ENCODE measurements around the gene CACNA2D1. TPM values are rescaled to one million over a fixed set of nuclear protein-coding genes. Genes with fewer than 3 reads are reported as not detected.

The CACNA2D1 gene
- total and polyA plus RNA-seq, 4 donors = 1.1 to 33.4 (median 6.5) TPM

DNA sequence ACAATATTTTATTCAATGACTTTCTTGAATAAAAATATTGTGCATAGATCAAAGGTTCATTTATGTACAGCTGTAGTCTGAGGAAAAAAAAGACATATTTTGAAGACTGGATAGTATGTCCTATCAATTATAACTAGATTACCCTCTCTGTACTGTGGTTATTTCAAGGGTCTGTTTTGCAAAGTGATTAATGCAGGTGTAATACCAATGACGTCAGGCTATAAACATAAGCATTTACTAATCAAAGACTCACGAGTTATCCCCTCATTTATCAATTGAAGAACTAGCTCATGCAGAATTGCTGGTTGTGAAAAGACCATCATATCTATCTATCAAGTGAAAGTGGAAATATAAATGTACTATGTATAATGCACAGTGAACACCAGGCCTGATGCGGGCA, 460.2 kb downstream of the CACNA2D1 start:
- no peaks in the 10 kb centered on the region for H3K4me1 ChIP-seq (ENCODE audit: control insufficient read depth in 5 of 5, insufficient read depth in 5 of 5, low read length in 5 of 5)
- no peak for DNase-seq
- ATAC-seq (ENCODE audit: insufficient read depth, low FRiP score) = no peak
- no peak overlapping the region for H3K4me3 ChIP-seq
- TF ChIP-seq, protein P1, sequence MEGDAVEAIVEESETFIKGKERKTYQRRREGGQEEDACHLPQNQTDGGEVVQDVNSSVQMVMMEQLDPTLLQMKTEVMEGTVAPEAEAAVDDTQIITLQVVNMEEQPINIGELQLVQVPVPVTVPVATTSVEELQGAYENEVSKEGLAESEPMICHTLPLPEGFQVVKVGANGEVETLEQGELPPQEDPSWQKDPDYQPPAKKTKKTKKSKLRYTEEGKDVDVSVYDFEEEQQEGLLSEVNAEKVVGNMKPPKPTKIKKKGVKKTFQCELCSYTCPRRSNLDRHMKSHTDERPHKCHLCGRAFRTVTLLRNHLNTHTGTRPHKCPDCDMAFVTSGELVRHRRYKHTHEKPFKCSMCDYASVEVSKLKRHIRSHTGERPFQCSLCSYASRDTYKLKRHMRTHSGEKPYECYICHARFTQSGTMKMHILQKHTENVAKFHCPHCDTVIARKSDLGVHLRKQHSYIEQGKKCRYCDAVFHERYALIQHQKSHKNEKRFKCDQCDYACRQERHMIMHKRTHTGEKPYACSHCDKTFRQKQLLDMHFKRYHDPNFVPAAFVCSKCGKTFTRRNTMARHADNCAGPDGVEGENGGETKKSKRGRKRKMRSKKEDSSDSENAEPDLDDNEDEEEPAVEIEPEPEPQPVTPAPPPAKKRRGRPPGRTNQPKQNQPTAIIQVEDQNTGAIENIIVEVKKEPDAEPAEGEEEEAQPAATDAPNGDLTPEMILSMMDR (IDR thresholded peaks at IDR 0.05; ENCODE audit: control extremely low read depth, extremely low read depth) = no peak
- peaks cover 0 to 2% (median 0%) of the 10 kb centered on the region in 4 donors for H3K9me3 ChIP-seq (ENCODE audit: control insufficient read depth in 4 of 4, insufficient read depth in 3 of 4, low read length in 3 of 4)
- no peak overlapping the region for H3K9ac ChIP-seq (ENCODE audit: insufficient read depth in 1 of 2, low read length in 2 of 2)
- no peak overlapping the region for H3K27ac ChIP-seq (ENCODE audit: low read depth in 1 of 2, low read length in 1 of 2)
- H3K36me3 ChIP-seq (ENCODE audit: control insufficient read depth in 4 of 4, insufficient read depth in 4 of 4, low read length in 4 of 4) = peaks cover 0 to 5% (median 3%) of the 10 kb centered on the region in 4 donors
- WGBS, 2 donors = 78 to 90% methylated on average over 3 of the region's 3 CpGs
- H3K27me3 ChIP-seq (ENCODE audit: control insufficient read depth in 3 of 3, insufficient read depth in 3 of 3, low read length in 2 of 3) = no peaks in the 10 kb centered on the region

GRCh38 chr7:81973117-81973516, 470.5 kb downstream of the CACNA2D1 start:
- Histone ChIP-seq H3K4me3 (no peak overlapping the region), H3K9me3 (ENCODE audit: control insufficient read depth in 4 of 4, insufficient read depth in 3 of 4, low read length in 3 of 4) (no peaks in the 10 kb centered on the region), H3K36me3 (ENCODE audit: control insufficient read depth in 4 of 4, insufficient read depth in 4 of 4, low read length in 4 of 4) (no peaks in the 10 kb centered on the region), H3K27me3 (ENCODE audit: control insufficient read depth in 3 of 3, insufficient read depth in 3 of 3, low read length in 2 of 3) (no peaks in the 10 kb centered on the region), H3K4me1 (ENCODE audit: control insufficient read depth in 5 of 5, insufficient read depth in 5 of 5, low read length in 5 of 5) (peaks cover 0 to 19% (median 4%) of the 10 kb centered on the region in 5 donors), H3K9ac (ENCODE audit: insufficient read depth in 1 of 2, low read length in 2 of 2) (no peak overlapping the region), H3K27ac (ENCODE audit: low read depth in 1 of 2, low read length in 1 of 2) (no peak overlapping the region)
- TF ChIP-seq, protein P1 (IDR thresholded peaks at IDR 0.05; ENCODE audit: control extremely low read depth, extremely low read depth) = no peak
- no peak for ATAC-seq (ENCODE audit: insufficient read depth, low FRiP score)
- WGBS, 2 donors = 72 to 90% methylated on average over 2 of the region's 2 CpGs
- no peak for DNase-seq

DNA sequence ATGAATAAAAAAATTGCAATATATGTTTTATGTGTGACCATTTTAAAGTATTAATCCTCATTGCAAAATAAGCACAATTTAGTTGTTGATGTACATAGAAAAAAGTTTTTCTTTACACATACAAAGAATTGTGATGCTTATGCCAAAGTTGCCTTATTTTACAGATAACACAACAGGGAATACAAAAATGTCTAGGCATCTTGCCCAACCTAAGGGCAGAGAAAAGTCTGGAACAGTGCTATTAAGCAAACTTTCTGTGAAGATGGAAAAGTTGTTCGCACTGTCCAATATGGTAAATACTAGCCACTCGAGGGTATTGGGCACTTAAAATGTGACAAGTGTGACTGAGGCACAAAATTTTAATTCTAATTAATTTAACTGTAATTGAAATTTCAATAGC, 483.6 kb downstream of the CACNA2D1 start:
- Histone ChIP-seq H3K4me3 (no peak overlapping the region), H3K27ac (ENCODE audit: low read depth in 1 of 2, low read length in 1 of 2) (no peak overlapping the region), H3K27me3 (ENCODE audit: control insufficient read depth in 3 of 3, insufficient read depth in 3 of 3, low read length in 2 of 3) (no peaks in the 10 kb centered on the region), H3K36me3 (ENCODE audit: control insufficient read depth in 4 of 4, insufficient read depth in 4 of 4, low read length in 4 of 4) (peaks cover 0 to 8% (median 1%) of the 10 kb centered on the region in 4 donors), H3K4me1 (ENCODE audit: control insufficient read depth in 5 of 5, insufficient read depth in 5 of 5, low read length in 5 of 5) (peaks cover 0 to 6% (median 4%) of the 10 kb centered on the region in 5 donors), H3K9ac (ENCODE audit: insufficient read depth in 1 of 2, low read length in 2 of 2) (no peak overlapping the region), H3K9me3 (ENCODE audit: control insufficient read depth in 4 of 4, insufficient read depth in 3 of 4, low read length in 3 of 4) (no peaks in the 10 kb centered on the region)
- DNase-seq = peak in 2 of 3 donors; percentile 34 to 36
- TF ChIP-seq, protein P1 (IDR thresholded peaks at IDR 0.05; ENCODE audit: control extremely low read depth, extremely low read depth) = no peak
- 77 to 87% methylated on average over 2 of the region's 2 CpGs for WGBS, 2 donors
- ATAC-seq (ENCODE audit: insufficient read depth, low FRiP score) = no peak

GRCh38 chr7:81957517-81957916, 486.1 kb downstream of the CACNA2D1 start:
- peaks cover 0 to 2% (median under 1%) of the 10 kb centered on the region in 4 donors for H3K36me3 ChIP-seq (ENCODE audit: control insufficient read depth in 4 of 4, insufficient read depth in 4 of 4, low read length in 4 of 4)
- DNase-seq (no peak), ATAC-seq (ENCODE audit: insufficient read depth, low FRiP score) (no peak)
- no peaks in the 10 kb centered on the region for H3K27me3 ChIP-seq (ENCODE audit: control insufficient read depth in 3 of 3, insufficient read depth in 3 of 3, low read length in 2 of 3)
- peaks cover 0 to 6% (median 4%) of the 10 kb centered on the region in 5 donors for H3K4me1 ChIP-seq (ENCODE audit: control insufficient read depth in 5 of 5, insufficient read depth in 5 of 5, low read length in 5 of 5)
- TF ChIP-seq, protein P1 (IDR thresholded peaks at IDR 0.05; ENCODE audit: control extremely low read depth, extremely low read depth) = no peak
- H3K9me3 ChIP-seq (ENCODE audit: control insufficient read depth in 4 of 4, insufficient read depth in 3 of 4, low read length in 3 of 4) = no peaks in the 10 kb centered on the region
- H3K27ac ChIP-seq (ENCODE audit: low read depth in 1 of 2, low read length in 1 of 2) = no peak overlapping the region
- no peak overlapping the region for H3K9ac ChIP-seq (ENCODE audit: insufficient read depth in 1 of 2, low read length in 2 of 2)
- no peak overlapping the region for H3K4me3 ChIP-seq
- 78 to 89% methylated on average over 4 of the region's 4 CpGs for WGBS, 2 donors

Data from lung (tissue), 12 donors.